Left ventricle myocardium inferior (tissue), 1 donor: ENCODE results near the gene UNC93A. TPM values are rescaled to one million over a fixed set of nuclear protein-coding genes. Genes with fewer than 3 reads are reported as not detected.

Experiments used
- DNase-seq: peaks from one replicate; pipeline ENCODE4 v3.0.0-alpha.2; 2020
- H3K27ac ChIP-seq: fragments of 200-600 bp; replicated peaks from 2 replicates; pipeline ENCODE4 v1.8.0; 2021
- H3K27me3 ChIP-seq: fragments of 200-600 bp; 2 replicates; pipeline ENCODE4 v1.8.0; 2021; ENCODE audit warnings: low read depth
- H3K36me3 ChIP-seq: fragments of 200-600 bp; 2 replicates; pipeline ENCODE4 v1.8.0; 2021
- H3K4me1 ChIP-seq: fragments of 200-600 bp; 2 replicates; pipeline ENCODE4 v1.8.0; 2021
- H3K4me3 ChIP-seq: fragments of 200-600 bp; 2 replicates; pipeline ENCODE4 v1.8.0; 2021; ENCODE audit warnings: mild to moderate bottlenecking, moderate library complexity
- H3K9me3 ChIP-seq: fragments of 200-600 bp; replicated peaks from 2 replicates; pipeline ENCODE4 v1.8.0; 2021
- CTCF ChIP-seq: fragments of 200-600 bp; IDR thresholded peaks from 2 replicates; pipeline ENCODE4 v1.8.0; 2021; ENCODE audit warnings: antibody characterized with exemption, mild to moderate bottlenecking, borderline replicate concordance
- intact Hi-C: fragments of 100-400 bp; cut with micrococcal nuclease; formaldehyde crosslinking; loops from one replicate; pipeline ENCODE4 v1.11.0; 2022
- total RNA-seq: library from RNA; stranded (reverse); fragmentation: NEBNext Ultra II Directional; extraction: Animal tissue kit (Norgen Biotek cat#: 25700); gene quantifications from one replicate; pipeline ENCODE4 v1.2.1, GENCODE V29; 2021
- donor health status: DM: no; HTN: yes; CAD: no; lungs with severe emphysema.

The UNC93A gene
- total RNA-seq, 1 donor from 2014 or later: not detected

GRCh38 chr6:167331565-167331964 lies 40.5 kb downstream of the UNC93A start:
- Histone ChIP-seq H3K4me1 (no peaks in the 10 kb centered on the region), H3K36me3 (no peaks in the 10 kb centered on the region), H3K9me3 (no peaks in the 10 kb centered on the region), H3K27me3 (peaks cover 10% of the 10 kb centered on the region), H3K4me3 (no peak overlapping the region), H3K27ac (no peak overlapping the region)
- no peak for DNase-seq
- TF ChIP-seq CTCF: no peak
- intact Hi-C loops: no loop called here

GRCh38 chr6:167336844-167337630 lies 45.9 kb downstream of the UNC93A start:
- no peak overlapping the region for H3K27ac ChIP-seq
- intact Hi-C loops: no loop called here
- H3K4me1 ChIP-seq: no peaks in the 10 kb centered on the region
- H3K27me3 ChIP-seq: peaks cover 12% of the 10 kb centered on the region
- no peak overlapping the region for H3K4me3 ChIP-seq
- TF ChIP-seq CTCF: no peak
- no peaks in the 10 kb centered on the region for H3K36me3 ChIP-seq
- DNase-seq: no peak
- no peaks in the 10 kb centered on the region for H3K9me3 ChIP-seq

GRCh38 chr6:167337675-167338449 lies 46.7 kb downstream of the UNC93A start:
- no peak for DNase-seq
- H3K9me3 ChIP-seq: no peaks in the 10 kb centered on the region
- H3K36me3 ChIP-seq: no peaks in the 10 kb centered on the region
- H3K27ac ChIP-seq: no peak overlapping the region
- H3K27me3 ChIP-seq: peaks cover 20% of the 10 kb centered on the region
- intact Hi-C loops: no loop called here
- no peaks in the 10 kb centered on the region for H3K4me1 ChIP-seq
- H3K4me3 ChIP-seq: no peak overlapping the region
- TF ChIP-seq CTCF: no peak

- no peak for TF ChIP-seq CTCF
- intact Hi-C loops: no loop called here
- Histone ChIP-seq H3K9me3 (no peaks in the 10 kb centered on the region), H3K27ac (no peak overlapping the region), H3K36me3 (no peaks in the 10 kb centered on the region), H3K4me1 (no peaks in the 10 kb centered on the region), H3K27me3 (peaks cover 28% of the 10 kb centered on the region), H3K4me3 (no peak overlapping the region)
- no peak for DNase-seq
These were observed 47.5 kb downstream of the UNC93A start for GRCh38 chr6:167338541-167339117.

GRCh38 chr6:167341038-167341583 lies 50.0 kb downstream of the UNC93A start:
- H3K27me3 ChIP-seq: peaks cover 30% of the 10 kb centered on the region
- DNase-seq: no peak
- intact Hi-C loops: no loop called here
- H3K36me3 ChIP-seq: no peaks in the 10 kb centered on the region
- TF ChIP-seq CTCF: no peak
- H3K4me3 ChIP-seq: no peak overlapping the region
- no peaks in the 10 kb centered on the region for H3K9me3 ChIP-seq
- no peak overlapping the region for H3K27ac ChIP-seq
- H3K4me1 ChIP-seq: no peaks in the 10 kb centered on the region
